Mesenteric fat pad (tissue), 1 donor: ENCODE measurements around the gene PLPP2. TPM values are rescaled to one million over a fixed set of nuclear protein-coding genes. Genes with fewer than 3 reads are reported as not detected.

Source experiments
- DNase-seq: peaks from one replicate; pipeline ENCODE4 v3.0.0-alpha.2; 2020; ENCODE audit warnings: low spot score
- long read RNA-seq: library from polyadenylated mRNA; unstranded; transcript quantifications from one replicate; pipeline ENCODE4 v2.0.0, GENCODE V29; 2020
- total RNA-seq: library from RNA; stranded (reverse); fragmentation: NEBNext Ultra II Directional; extraction: Animal tissue kit (Norgen Biotek cat#: 25700); gene quantifications from one replicate; pipeline ENCODE4 v1.2.1, GENCODE V29; 2021
- donor health status: DM: yes; HTN: yes; CAD: no.

PLPP2 gene
- 7.9 TPM for total RNA-seq
- long read RNA-seq, full-length matches to known transcripts: 19 of 22 reads
- long read RNA-seq, partial matches to known transcripts: 1 of 22 reads
- long read RNA-seq, other reads (novel, unspliced or antisense): 2 of 22 reads

GRCh38 chr19:291006-291521, at the start of gene PLPP2:
Gene PLPP2 (minus strand): TSS chr19:291403. CDS start chr19:291336, 67 bp downstream.
- DNase-seq: peak; percentile 75

GRCh38 chr19:340620-341385, 49.6 kb upstream of the PLPP2 start:
- peak; percentile 80 for DNase-seq

GRCh38 chr19:339262-339887, 48.2 kb upstream of the PLPP2 start:
- peak; percentile 12 for DNase-seq

- DNase-seq: no peak
Observed at GRCh38 chr19:338421-338820, 47.2 kb upstream of the PLPP2 start.

- peak; percentile 87 for DNase-seq
Observed at GRCh38 chr19:336067-336614, 44.9 kb upstream of the PLPP2 start.

GRCh38 chr19:335486-336066, 44.4 kb upstream of the PLPP2 start:
- peak; percentile 74 for DNase-seq

- no peak for DNase-seq
Observed at GRCh38 chr19:335072-335471, 43.9 kb upstream of the PLPP2 start.

GRCh38 chr19:334296-335071, 43.3 kb upstream of the PLPP2 start:
- peak; percentile 47 for DNase-seq

GRCh38 chr19:330503-330902, 39.3 kb upstream of the PLPP2 start:
- peak; percentile 28 for DNase-seq

GRCh38 chr19:329876-330275, 38.7 kb upstream of the PLPP2 start:
- DNase-seq: peak; percentile 49

- DNase-seq: no peak
Observed at GRCh38 chr19:328025-328505, 36.9 kb upstream of the PLPP2 start.

- DNase-seq: peak; percentile 59
Observed at GRCh38 chr19:327291-328024, 36.3 kb upstream of the PLPP2 start.

- DNase-seq: peak; percentile 84
Observed at GRCh38 chr19:326871-327270, 35.7 kb upstream of the PLPP2 start.

- peak; percentile 71 for DNase-seq
Observed at GRCh38 chr19:325937-326565, 34.8 kb upstream of the PLPP2 start.

- no peak for DNase-seq
Observed at GRCh38 chr19:325173-325936, 34.2 kb upstream of the PLPP2 start.

- DNase-seq: no peak
Observed at GRCh38 chr19:324716-325115, 33.5 kb upstream of the PLPP2 start.

- no peak for DNase-seq
Observed at GRCh38 chr19:322616-323015, 31.4 kb upstream of the PLPP2 start.

GRCh38 chr19:318509-318774, 27.2 kb upstream of the PLPP2 start:
- no peak for DNase-seq
